Measurements from ENCODE around the gene MPDZ. TPM values are rescaled to one million over a fixed set of nuclear protein-coding genes. Genes with fewer than 3 reads are reported as not detected.

The MPDZ gene
- total RNA-seq, 1 donor from 2014 or later: 38.7 TPM

- Mint-ChIP-seq H3K27me3 (ENCODE audit: unreplicated experiment) (no peaks in the 10 kb centered on the region), H3K4me1 (ENCODE audit: low read depth, unreplicated experiment) (peaks cover 24% of the 10 kb centered on the region), H3K36me3 (ENCODE audit: unreplicated experiment) (no peaks in the 10 kb centered on the region), H3K27ac (ENCODE audit: unreplicated experiment) (peak overlapping the region; percentile 72), H3K9me3 (ENCODE audit: unreplicated experiment) (no peaks in the 10 kb centered on the region), H3K4me3 (ENCODE audit: unreplicated experiment) (no peak overlapping the region)
- no peak for TF ChIP-seq CTCF (IDR thresholded peaks at IDR 0.05; ENCODE audit: partially characterized antibody, unreplicated experiment)
- no peak for DNase-seq
Observed at GRCh38 chr9:13110766-13111417, 168.6 kb downstream of the MPDZ start.

GRCh38 chr9:13109781-13110180 lies 169.7 kb downstream of the MPDZ start:
- Mint-ChIP-seq H3K36me3 (ENCODE audit: unreplicated experiment) (no peaks in the 10 kb centered on the region), H3K27me3 (ENCODE audit: unreplicated experiment) (no peaks in the 10 kb centered on the region), H3K9me3 (ENCODE audit: unreplicated experiment) (no peaks in the 10 kb centered on the region), H3K4me1 (ENCODE audit: low read depth, unreplicated experiment) (peaks cover 24% of the 10 kb centered on the region), H3K4me3 (ENCODE audit: unreplicated experiment) (no peak overlapping the region), H3K27ac (ENCODE audit: unreplicated experiment) (peak overlapping the region; percentile 63)
- TF ChIP-seq CTCF (IDR thresholded peaks at IDR 0.05; ENCODE audit: partially characterized antibody, unreplicated experiment): no peak
- DNase-seq: no peak

- Mint-ChIP-seq H3K9me3 (ENCODE audit: unreplicated experiment) (no peaks in the 10 kb centered on the region), H3K36me3 (ENCODE audit: unreplicated experiment) (no peaks in the 10 kb centered on the region), H3K27me3 (ENCODE audit: unreplicated experiment) (no peaks in the 10 kb centered on the region), H3K27ac (ENCODE audit: unreplicated experiment) (peak overlapping the region; percentile 26), H3K4me3 (ENCODE audit: unreplicated experiment) (no peak overlapping the region), H3K4me1 (ENCODE audit: low read depth, unreplicated experiment) (peaks cover 20% of the 10 kb centered on the region)
- TF ChIP-seq CTCF (IDR thresholded peaks at IDR 0.05; ENCODE audit: partially characterized antibody, unreplicated experiment): no peak
- DNase-seq: no peak
Observed at GRCh38 chr9:13107008-13107407, 172.5 kb downstream of the MPDZ start.

- Mint-ChIP-seq H3K27ac (ENCODE audit: unreplicated experiment) (no peak overlapping the region), H3K9me3 (ENCODE audit: unreplicated experiment) (no peaks in the 10 kb centered on the region), H3K4me1 (ENCODE audit: low read depth, unreplicated experiment) (no peaks in the 10 kb centered on the region), H3K27me3 (ENCODE audit: unreplicated experiment) (no peaks in the 10 kb centered on the region), H3K36me3 (ENCODE audit: unreplicated experiment) (no peaks in the 10 kb centered on the region), H3K4me3 (ENCODE audit: unreplicated experiment) (no peak overlapping the region)
- TF ChIP-seq CTCF (IDR thresholded peaks at IDR 0.05; ENCODE audit: partially characterized antibody, unreplicated experiment): no peak
- DNase-seq: no peak
Observed at GRCh38 chr9:13100914-13101572, 178.4 kb downstream of the MPDZ start.

- no peaks in the 10 kb centered on the region for H3K27me3 Mint-ChIP-seq (ENCODE audit: unreplicated experiment)
- H3K27ac Mint-ChIP-seq (ENCODE audit: unreplicated experiment): no peak overlapping the region
- no peak for DNase-seq
- TF ChIP-seq CTCF (IDR thresholded peaks at IDR 0.05; ENCODE audit: partially characterized antibody, unreplicated experiment): no peak
- H3K36me3 Mint-ChIP-seq (ENCODE audit: unreplicated experiment): no peaks in the 10 kb centered on the region
- H3K9me3 Mint-ChIP-seq (ENCODE audit: unreplicated experiment): no peaks in the 10 kb centered on the region
- no peak overlapping the region for H3K4me3 Mint-ChIP-seq (ENCODE audit: unreplicated experiment)
- H3K4me1 Mint-ChIP-seq (ENCODE audit: low read depth, unreplicated experiment): peaks cover 5% of the 10 kb centered on the region
Observed at GRCh38 chr9:13095056-13095455, 184.4 kb downstream of the MPDZ start.

Data from glutamatergic neuron (in vitro differentiated cells).